Activated CD4-positive, alpha-beta T cell treated with anti-CD3 and anti-CD28 coated beads for 36 hours (primary cell): ENCODE measurements around the gene TRPM1. TPM values are rescaled to one million over a fixed set of nuclear protein-coding genes. Genes with fewer than 3 reads are reported as not detected.
"Not testable (repeated sequence)": the region's sequence is repeated elsewhere in the genome, so short reads cannot be mapped to it uniquely, and the experiment has no call there.

Experiments used
- ATAC-seq: fragments of 200-7000 bp; cut with Tn5 transposase; one replicate; pipeline ENCODE4 v1.10.0; 2021; ENCODE audit warnings: mild to moderate bottlenecking, moderate library complexity
- CTCF ChIA-PET: fragments of 350-600 bp; sonication (Branson Sonifier 250); formaldehyde crosslinking; loops from one replicate; lab custom pipeline; 2021; ENCODE audit warnings: antibody characterized with exemption; lab: Charles Lee
- POLR2A ChIA-PET: fragments of 350-600 bp; sonication (Branson Sonifier 250); formaldehyde crosslinking; loops from one replicate; lab custom pipeline; 2021; ENCODE audit warnings: antibody characterized with exemption, inconsistent platforms; lab: Charles Lee
- DNase-seq: peaks from one replicate; pipeline ENCODE4 v3.0.0-alpha.2; 2020
- H3K27ac Mint-ChIP-seq: one replicate; pipeline ENCODE4 v1.8.0; 2021; ENCODE audit warnings: mixed read lengths
- H3K27me3 Mint-ChIP-seq: one replicate; pipeline ENCODE4 v1.8.0; 2021; ENCODE audit warnings: mixed read lengths
- H3K36me3 Mint-ChIP-seq: one replicate; pipeline ENCODE4 v1.8.0; 2021; ENCODE audit warnings: low read depth, mixed read lengths
- H3K4me1 Mint-ChIP-seq: one replicate; pipeline ENCODE4 v1.8.0; 2021; ENCODE audit warnings: mixed read lengths
- H3K4me3 Mint-ChIP-seq: one replicate; pipeline ENCODE4 v1.8.0; 2021; ENCODE audit warnings: mild to moderate bottlenecking, moderate library complexity, mixed read lengths
- H3K9me3 Mint-ChIP-seq: one replicate; pipeline ENCODE4 v1.8.0; 2021; ENCODE audit warnings: low read depth, mixed read lengths
- intact Hi-C, 2 experiments: fragments of 100-400 bp; cut with DNase I in 1 of 2; cut with micrococcal nuclease in 1 of 2; formaldehyde crosslinking; loops; one replicate each; pipeline versions ENCODE4 v1.14.2 to v1.15.1; 2022 to 2024; cut with DNase I, micrococcal nuclease
- total RNA-seq, 2 experiments: library from RNA; stranded (reverse); gene quantifications; one replicate each; pipeline ENCODE4 v1.2.3, GENCODE V29; 2021

The TRPM1 gene
- total RNA-seq, 2 experiments from 2014 or later = not detected

- no peaks in the 10 kb centered on the region for H3K9me3 Mint-ChIP-seq
- CTCF ChIA-PET = interaction anchor here (0.6 to 1.3 kb wide), 4 partner anchors 30 to 119 kb away, joined by 3 to 4 read pairs (median 4); no protein-coding TSS in a partner anchor
- intact Hi-C loops = loop anchor here in 1 of 2 experiments (10.0 kb wide), 1 partner anchor 52 kb away; no protein-coding TSS in a partner anchor
These were observed 5.0 kb downstream of the TRPM1 start for GRCh38 chr15:31096563-31096962.

GRCh38 chr15:31091481-31091880, 10.0 kb downstream of the TRPM1 start:
- DNase-seq = no peak
- Mint-ChIP-seq H3K27me3 (no peaks in the 10 kb centered on the region), H3K36me3 (no peaks in the 10 kb centered on the region), H3K4me1 (no peaks in the 10 kb centered on the region), H3K4me3 (no peak overlapping the region), H3K27ac (no peak overlapping the region), H3K9me3 (no peaks in the 10 kb centered on the region)
- intact Hi-C loops = loop anchor here in 1 of 2 experiments (10.0 kb wide), 1 partner anchor 47 kb away; no protein-coding TSS in a partner anchor
- CTCF ChIA-PET = interaction anchor here (0.6 to 1.6 kb wide), 2 partner anchors 38 to 252 kb away, joined by 4 to 5 read pairs; no protein-coding TSS in a partner anchor
- POLR2A ChIA-PET = no interaction called here
- no peak for ATAC-seq

More at GRCh38 chr15:31096563-31096962, 5.0 kb downstream of the TRPM1 start:
- Mint-ChIP-seq H3K36me3 (no peaks in the 10 kb centered on the region), H3K4me3 (no peak overlapping the region), H3K27me3 (no peaks in the 10 kb centered on the region), H3K4me1 (peaks cover 2% of the 10 kb centered on the region), H3K27ac (no peak overlapping the region)
- no peak for ATAC-seq
- POLR2A ChIA-PET = no interaction called here
- no peak for DNase-seq

- DNase-seq (no peak), ATAC-seq (no peak)
- CTCF ChIA-PET = interaction anchor here (1.6 kb wide), 1 partner anchor 38 kb away, joined by 5 read pairs; no protein-coding TSS in a partner anchor
- Mint-ChIP-seq H3K27me3 (no peaks in the 10 kb centered on the region), H3K9me3 (no peaks in the 10 kb centered on the region), H3K4me3 (no peak overlapping the region), H3K4me1 (no peaks in the 10 kb centered on the region), H3K36me3 (no peaks in the 10 kb centered on the region), H3K27ac (no peak overlapping the region)
- intact Hi-C loops = loop anchor here in 1 of 2 experiments (10.0 kb wide), 1 partner anchor 46 kb away; no protein-coding TSS in a partner anchor
- POLR2A ChIA-PET = interaction anchor here (0.6 kb wide), 1 partner anchor 337 kb away, joined by 6 read pairs; no protein-coding TSS in a partner anchor
These were observed 10.8 kb downstream of the TRPM1 start for GRCh38 chr15:31090766-31091165.

- ATAC-seq (no peak), DNase-seq (no peak)
- H3K27me3 Mint-ChIP-seq = no peaks in the 10 kb centered on the region
- H3K4me3 Mint-ChIP-seq = no peak overlapping the region
- ChIA-PET POLR2A (no interaction called here), CTCF (interaction anchor here (1.3 kb wide), 1 partner anchor 40 kb away, joined by 4 read pairs; no protein-coding TSS in a partner anchor)
- no peaks in the 10 kb centered on the region for H3K36me3 Mint-ChIP-seq
- no peak overlapping the region for H3K27ac Mint-ChIP-seq
- H3K4me1 Mint-ChIP-seq = no peaks in the 10 kb centered on the region
- intact Hi-C loops = loop anchor here in 1 of 2 experiments (10.0 kb wide), 1 partner anchor 45 kb away; no protein-coding TSS in a partner anchor
- no peaks in the 10 kb centered on the region for H3K9me3 Mint-ChIP-seq
These were observed 12.0 kb downstream of the TRPM1 start for GRCh38 chr15:31089368-31090047.

GRCh38 chr15:31088672-31089367, 12.7 kb downstream of the TRPM1 start:
- Mint-ChIP-seq H3K9me3 (no peaks in the 10 kb centered on the region), H3K4me1 (no peaks in the 10 kb centered on the region), H3K27ac (no peak overlapping the region), H3K36me3 (no peaks in the 10 kb centered on the region), H3K27me3 (no peaks in the 10 kb centered on the region), H3K4me3 (no peak overlapping the region)
- ChIA-PET CTCF (interaction anchor here (1.3 kb wide), 1 partner anchor 41 kb away, joined by 4 read pairs; no protein-coding TSS in a partner anchor), POLR2A (no interaction called here)
- no peak for ATAC-seq
- no peak for DNase-seq
- intact Hi-C loops = no loop called here

GRCh38 chr15:31088041-31088440, 13.5 kb downstream of the TRPM1 start:
- H3K4me3 Mint-ChIP-seq, H3K27ac Mint-ChIP-seq, H3K4me1 Mint-ChIP-seq, ATAC-seq, H3K36me3 Mint-ChIP-seq, H3K27me3 Mint-ChIP-seq, POLR2A ChIA-PET, DNase-seq, H3K9me3 Mint-ChIP-seq, intact Hi-C loops, CTCF ChIA-PET: not testable (repeated sequence)

- ChIA-PET POLR2A (no interaction called here), CTCF (interaction anchor here (0.7 kb wide), 1 partner anchor 323 kb away, joined by 4 read pairs; no protein-coding TSS in a partner anchor)
- peaks cover 2% of the 10 kb centered on the region for H3K27me3 Mint-ChIP-seq
- ATAC-seq (no peak), DNase-seq (no peak)
- intact Hi-C loops = no loop called here
- no peak overlapping the region for H3K27ac Mint-ChIP-seq
- no peak overlapping the region for H3K4me3 Mint-ChIP-seq
- H3K36me3 Mint-ChIP-seq = no peaks in the 10 kb centered on the region
- H3K9me3 Mint-ChIP-seq = no peaks in the 10 kb centered on the region
- H3K4me1 Mint-ChIP-seq = no peaks in the 10 kb centered on the region
These were observed 15.2 kb downstream of the TRPM1 start for GRCh38 chr15:31086344-31086743.

GRCh38 chr15:31085359-31085758, 16.2 kb downstream of the TRPM1 start:
- intact Hi-C loops = no loop called here
- CTCF ChIA-PET = no interaction called here
- H3K9me3 Mint-ChIP-seq = no peaks in the 10 kb centered on the region
- H3K4me3 Mint-ChIP-seq = no peak overlapping the region
- H3K36me3 Mint-ChIP-seq = no peaks in the 10 kb centered on the region
- ATAC-seq (no peak), DNase-seq (no peak)
- H3K27me3 Mint-ChIP-seq = peaks cover 3% of the 10 kb centered on the region
- POLR2A ChIA-PET = no interaction called here
- H3K27ac Mint-ChIP-seq = no peak overlapping the region
- peaks cover under 1% of the 10 kb centered on the region for H3K4me1 Mint-ChIP-seq

GRCh38 chr15:31084176-31084575, 17.3 kb downstream of the TRPM1 start:
- H3K27ac Mint-ChIP-seq = no peak overlapping the region
- H3K27me3 Mint-ChIP-seq = peaks cover 10% of the 10 kb centered on the region

GRCh38 chr15:31083370-31083780, 18.1 kb downstream of the TRPM1 start:
- Mint-ChIP-seq H3K4me3 (no peak overlapping the region), H3K27ac (no peak overlapping the region), H3K4me1 (peaks cover 2% of the 10 kb centered on the region), H3K36me3 (no peaks in the 10 kb centered on the region), H3K9me3 (no peaks in the 10 kb centered on the region), H3K27me3 (peaks cover 10% of the 10 kb centered on the region)
- DNase-seq (no peak), ATAC-seq (no peak)
- ChIA-PET POLR2A (no interaction called here), CTCF (interaction anchor here (0.8 kb wide), 1 partner anchor 196 kb away, joined by 3 read pairs; no protein-coding TSS in a partner anchor)
- intact Hi-C loops = no loop called here

More at GRCh38 chr15:31084176-31084575, 17.3 kb downstream of the TRPM1 start:
- DNase-seq (no peak), ATAC-seq (no peak)
- ChIA-PET CTCF (no interaction called here), POLR2A (no interaction called here)
- Mint-ChIP-seq H3K36me3 (no peaks in the 10 kb centered on the region), H3K4me1 (peaks cover 2% of the 10 kb centered on the region), H3K4me3 (no peak overlapping the region), H3K9me3 (no peaks in the 10 kb centered on the region)
- intact Hi-C loops = no loop called here

- ATAC-seq (no peak), DNase-seq (no peak)
- CTCF ChIA-PET = interaction anchor here (0.8 kb wide), 1 partner anchor 197 kb away, joined by 3 read pairs; no protein-coding TSS in a partner anchor
- H3K9me3 Mint-ChIP-seq = no peaks in the 10 kb centered on the region
- POLR2A ChIA-PET = no interaction called here
- H3K4me1 Mint-ChIP-seq = peaks cover 2% of the 10 kb centered on the region
- H3K4me3 Mint-ChIP-seq = no peak overlapping the region
- no peaks in the 10 kb centered on the region for H3K36me3 Mint-ChIP-seq
- H3K27me3 Mint-ChIP-seq = peaks cover 10% of the 10 kb centered on the region
- intact Hi-C loops = no loop called here
- H3K27ac Mint-ChIP-seq = no peak overlapping the region
These were observed 18.7 kb downstream of the TRPM1 start for GRCh38 chr15:31082771-31083369.
